Stimulated activated CD8-positive, alpha-beta memory T cell treated with anti-CD3 and anti-CD28 coated beads, Interleukin-12 subunit alpha, Interleukin-12 subunit beta, amount 100 ng/mL, for 24 hours (primary cell): ENCODE measurements around the gene KCNJ3.

Source experiments
- DNase-seq: peaks from one replicate; pipeline ENCODE4 v3.0.0-alpha.2; 2020; ENCODE audit errors: extremely low read depth

The KCNJ3 gene

GRCh38 chr2:154698296-154698720, at the start of gene KCNJ3:
Gene KCNJ3, plus strand, starts transcription at chr2:154698695. Its CDS starts 81 bp downstream, at chr2:154698776.
- DNase-seq, result no peak

- DNase-seq, result no peak
Measured at GRCh38 chr2:154655499-154655898, 43.0 kb upstream of the KCNJ3 start.

GRCh38 chr2:154658854-154659253, 39.6 kb upstream of the KCNJ3 start:
- DNase-seq, result no peak

DNA sequence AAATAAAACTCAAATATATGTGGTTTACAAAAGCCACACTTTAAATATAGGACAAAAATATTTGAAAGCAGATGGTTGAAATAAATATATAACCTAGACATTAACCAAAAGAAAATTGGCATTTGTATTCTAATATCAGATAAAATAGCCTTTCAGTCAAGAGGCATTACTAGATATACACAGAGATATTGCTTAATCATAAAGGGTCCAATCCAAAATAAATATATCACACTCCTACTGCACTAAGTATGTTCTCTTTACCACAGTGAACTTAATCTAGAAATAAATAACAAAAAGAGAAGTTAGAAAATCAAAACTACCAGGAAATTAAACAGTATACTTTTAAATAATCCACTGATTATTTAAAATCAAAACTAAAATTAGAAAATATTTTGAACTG, 34.2 kb upstream of the KCNJ3 start:
- no peak for DNase-seq

- DNase-seq, result no peak
Measured at GRCh38 chr2:154670083-154670482, 28.4 kb upstream of the KCNJ3 start.

DNA sequence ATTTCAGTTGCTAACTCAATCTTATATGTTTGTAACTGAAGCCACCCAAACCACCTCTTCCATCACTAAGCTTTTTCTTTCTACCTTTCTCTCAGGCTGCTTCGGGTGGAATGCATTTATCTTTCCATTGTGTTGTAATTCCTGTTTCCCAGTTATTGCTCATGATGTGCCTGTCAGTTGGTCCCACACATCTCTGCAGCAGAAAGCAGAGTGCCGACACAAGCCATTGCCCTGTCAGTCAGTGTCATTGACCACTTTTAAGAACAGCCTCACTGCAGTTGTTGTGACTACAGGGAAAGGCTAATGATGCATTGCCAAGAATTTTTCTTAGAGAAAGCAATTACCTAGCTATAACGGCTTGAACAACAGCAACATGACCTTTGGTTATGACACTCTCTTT, 24.8 kb upstream of the KCNJ3 start:
- no peak for DNase-seq

DNA sequence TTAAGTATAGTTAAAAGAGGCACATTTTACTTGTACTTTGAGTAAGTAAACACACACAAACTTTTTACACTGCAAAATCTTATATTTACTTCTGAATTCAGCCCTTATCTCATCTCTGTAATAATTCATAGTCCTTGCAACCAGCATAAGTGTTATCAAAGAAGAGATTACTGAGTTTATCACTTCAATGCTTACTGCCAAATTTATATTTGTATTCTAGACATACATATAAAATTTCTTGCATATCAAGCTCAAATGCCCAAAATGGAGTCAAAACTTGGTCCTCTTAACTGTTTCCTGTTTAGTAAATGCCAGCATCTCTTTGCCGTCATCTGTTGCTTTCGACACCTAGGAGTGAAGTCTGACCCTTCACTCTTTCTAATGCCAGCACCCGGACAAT, 21.1 kb upstream of the KCNJ3 start:
- DNase-seq, result no peak

DNA sequence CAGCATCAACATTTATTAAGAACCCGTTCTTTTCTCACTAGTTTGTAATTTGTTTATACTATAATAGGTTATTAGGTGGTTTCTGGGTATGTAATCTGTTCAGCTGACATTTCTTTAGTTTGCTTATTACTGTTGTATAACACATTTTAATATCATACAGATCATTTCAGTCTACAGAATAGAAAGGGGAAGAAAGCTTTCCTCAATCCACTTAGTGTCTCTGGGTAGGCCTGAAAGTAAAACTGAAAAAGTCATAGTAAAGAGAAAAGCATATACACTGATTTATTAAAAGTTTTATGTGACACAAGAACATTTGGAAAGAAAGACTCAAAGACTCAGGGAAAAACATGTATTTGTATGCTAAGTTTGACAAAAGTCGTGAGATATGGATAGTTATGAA, 16.8 kb upstream of the KCNJ3 start:
- no peak for DNase-seq

- DNase-seq, result no peak
Measured at GRCh38 chr2:154686162-154686561, 12.3 kb upstream of the KCNJ3 start.

DNA sequence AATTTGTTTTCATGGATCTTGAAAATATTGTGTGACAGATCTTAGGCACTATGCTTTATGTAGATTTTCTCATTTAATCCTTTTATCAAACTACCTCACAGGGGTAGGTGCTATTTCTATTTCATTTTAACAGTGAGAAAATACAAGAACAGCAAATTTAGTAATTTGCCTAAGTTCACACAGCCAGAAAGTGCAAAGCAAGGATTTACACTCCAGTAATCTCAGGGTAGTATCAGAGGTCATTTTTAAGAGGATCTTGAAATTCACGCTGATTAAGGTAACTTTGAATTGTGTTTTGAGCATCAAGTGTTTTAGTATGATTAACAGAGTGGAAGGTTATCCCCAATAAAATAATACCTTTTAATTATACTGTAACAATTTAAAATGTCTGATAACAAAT, 10.1 kb upstream of the KCNJ3 start:
- DNase-seq, result no peak

GRCh38 chr2:154689158-154689557, 9.3 kb upstream of the KCNJ3 start:
- DNase-seq, result no peak

- no peak for DNase-seq
Measured at GRCh38 chr2:154692927-154693326, 5.6 kb upstream of the KCNJ3 start.

GRCh38 chr2:154693741-154694340, 4.7 kb upstream of the KCNJ3 start:
- no peak for DNase-seq

DNA sequence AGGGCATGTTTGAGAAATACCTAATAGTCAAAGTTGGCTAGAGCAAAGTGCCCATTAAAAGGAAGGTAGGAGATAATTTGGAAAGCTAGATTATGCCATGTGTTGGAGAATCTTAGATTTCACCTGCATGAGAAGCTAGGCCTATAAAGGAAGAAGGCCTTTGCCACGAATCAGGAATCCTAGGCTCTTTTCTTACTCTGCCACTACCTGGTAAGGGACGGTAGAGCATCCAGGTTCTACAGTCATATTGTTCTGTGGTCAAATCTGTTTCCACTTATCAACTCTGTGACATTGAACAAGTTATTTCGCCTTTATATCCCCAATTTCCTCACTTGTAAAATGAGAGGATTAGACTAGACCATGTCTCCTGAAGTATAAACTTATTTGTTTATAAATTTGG, 3.6 kb upstream of the KCNJ3 start:
- DNase-seq, result no peak

- no peak for DNase-seq
Measured at GRCh38 chr2:154696369-154696768, 2.1 kb upstream of the KCNJ3 start.

GRCh38 chr2:154696810-154697417, 1.6 kb upstream of the KCNJ3 start:
- DNase-seq, result no peak

DNA sequence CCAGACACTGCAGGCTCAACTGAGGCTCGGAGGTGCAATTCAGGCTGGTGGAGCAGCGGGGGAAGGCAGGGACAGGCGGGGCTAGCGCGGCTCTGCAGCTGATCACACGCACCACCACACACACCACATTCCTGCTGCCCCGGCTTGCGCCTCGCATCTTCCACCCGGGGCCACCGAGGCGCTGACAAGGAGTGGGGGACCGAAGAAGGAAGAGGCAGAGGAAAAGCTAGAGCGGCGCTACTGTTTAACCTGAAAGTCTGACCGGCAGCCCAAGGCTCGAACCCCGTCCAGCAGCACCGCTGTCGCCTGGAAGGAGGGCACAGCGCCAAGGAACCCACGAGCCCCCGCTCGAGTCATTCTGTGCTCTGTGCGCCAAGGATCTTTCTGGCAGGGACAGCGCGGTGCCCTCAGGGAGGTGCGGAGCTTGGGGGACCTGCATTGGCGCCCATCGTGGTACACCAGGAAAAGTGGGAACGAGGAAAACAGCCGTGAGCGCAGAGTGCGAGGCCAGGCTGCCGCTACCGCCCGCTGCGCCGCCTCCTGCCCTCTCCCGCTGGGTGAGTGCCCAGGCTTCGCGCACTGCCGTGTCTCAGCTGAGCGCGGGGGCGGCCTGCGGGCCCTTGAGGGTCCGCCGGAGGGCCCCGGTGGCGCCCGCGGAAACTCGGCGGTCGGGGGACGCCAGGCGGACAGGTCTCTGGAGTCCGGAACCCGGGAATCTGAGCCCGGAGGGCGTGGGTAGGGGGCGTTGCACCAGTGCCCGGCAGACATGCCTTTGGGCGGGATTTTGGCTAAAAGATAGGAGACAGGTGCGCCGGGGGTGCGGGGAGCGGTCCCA, 860 bp upstream of the KCNJ3 start:
- no peak for DNase-seq

- no peak for DNase-seq
Measured at GRCh38 chr2:154698721-154699574, 453 bp downstream of the KCNJ3 start.

- DNase-seq, result no peak
Measured at GRCh38 chr2:154699575-154699930, 1.1 kb downstream of the KCNJ3 start.

DNA sequence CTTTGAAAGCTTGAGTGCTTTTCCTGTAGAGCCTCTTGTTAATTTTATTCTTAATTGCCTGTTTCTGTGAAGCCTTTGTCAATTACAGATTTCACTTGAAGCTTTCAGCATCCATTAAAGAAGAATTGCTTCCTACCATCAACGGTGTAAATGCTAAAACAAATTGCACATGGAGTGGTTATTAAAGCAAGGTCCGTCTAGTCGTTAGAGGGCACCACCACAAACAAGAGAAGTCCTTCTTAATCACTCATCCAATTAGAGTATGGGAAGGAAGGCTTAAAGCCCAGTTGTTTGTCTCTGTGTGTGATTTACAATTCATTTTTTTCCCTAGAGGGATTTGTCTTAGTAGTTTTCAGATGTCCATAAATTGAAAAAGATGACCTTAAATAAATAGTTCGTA, 1.6 kb downstream of the KCNJ3 start:
- no peak for DNase-seq

DNA sequence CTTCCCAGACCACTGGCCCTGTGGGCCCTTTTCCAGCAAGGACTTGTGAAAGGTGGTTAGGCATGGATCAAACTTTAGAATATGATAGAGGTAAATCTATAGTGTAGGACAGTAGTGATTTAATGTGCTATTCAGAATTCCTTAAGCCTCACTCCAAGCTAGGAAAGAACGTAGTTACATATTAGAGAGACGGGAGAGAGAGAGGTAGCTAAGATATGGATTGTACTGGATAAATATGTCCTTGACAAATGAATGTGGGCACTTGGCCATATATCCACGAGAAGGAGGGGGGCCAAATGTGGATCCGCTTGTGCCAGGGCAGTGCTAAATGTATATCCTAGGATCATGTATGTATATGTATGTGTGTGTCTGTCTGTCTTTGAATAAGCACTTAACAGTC, 6.5 kb downstream of the KCNJ3 start:
- DNase-seq, result no peak

DNA sequence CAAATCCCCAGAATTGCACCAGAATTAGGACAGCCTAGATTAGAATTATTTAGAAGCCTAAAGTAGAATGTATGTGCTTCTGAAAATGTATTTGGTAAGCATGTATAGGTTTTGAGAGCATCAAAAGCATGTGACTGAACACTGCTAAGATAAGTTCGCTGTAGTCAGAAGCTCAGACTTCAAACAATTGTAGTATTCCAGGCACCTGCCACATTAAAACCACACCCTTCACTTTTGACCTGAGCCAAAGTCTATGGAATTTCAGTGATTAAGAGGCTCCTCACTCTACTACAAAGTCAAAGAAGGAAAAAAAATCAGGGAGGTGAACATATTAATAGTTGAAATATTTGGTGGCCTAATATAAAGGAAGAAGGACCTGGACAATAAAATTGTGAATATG, 8.2 kb downstream of the KCNJ3 start:
- DNase-seq, result no peak
